HG02678 (cell line): ENCODE measurements around the gene FBXO34.
"Not testable (repeated sequence)": the region's sequence is repeated elsewhere in the genome, so short reads cannot be mapped to it uniquely, and the experiment has no call there.

Experiments used
- ATAC-seq: cut with Tn5 transposase; IDR thresholded peaks from one replicate; pipeline ENCODE4 v1.9.1; 2021; ENCODE audit warnings: mild to moderate bottlenecking, moderate library complexity; ENCODE audit not compliant: unreplicated experiment

Gene FBXO34

GRCh38 chr14:55373784-55374705 is 102.8 kb downstream of the FBXO34 start:
- ATAC-seq: no peak

GRCh38 chr14:55374771-55375170 is 103.5 kb downstream of the FBXO34 start:
- no peak for ATAC-seq

- no peak for ATAC-seq
These were observed 106.0 kb downstream of the FBXO34 start for GRCh38 chr14:55377236-55377635.

GRCh38 chr14:55381040-55381439 is 109.8 kb downstream of the FBXO34 start:
- no peak for ATAC-seq

GRCh38 chr14:55381561-55381960 is 110.3 kb downstream of the FBXO34 start:
- ATAC-seq: no peak

- ATAC-seq: no peak
These were observed 111.3 kb downstream of the FBXO34 start for GRCh38 chr14:55382483-55382882.

GRCh38 chr14:55383056-55383466 is 111.8 kb downstream of the FBXO34 start:
- ATAC-seq: not testable (repeated sequence)

- no peak for ATAC-seq
These were observed 112.4 kb downstream of the FBXO34 start for GRCh38 chr14:55383541-55384140.

GRCh38 chr14:55384536-55384935 is 113.3 kb downstream of the FBXO34 start:
- ATAC-seq: no peak

GRCh38 chr14:55386037-55386808 is 115.0 kb downstream of the FBXO34 start:
- no peak for ATAC-seq

GRCh38 chr14:55387121-55387520 is 115.9 kb downstream of the FBXO34 start:
- ATAC-seq: no peak

GRCh38 chr14:55388160-55388559 is 116.9 kb downstream of the FBXO34 start:
- ATAC-seq: no peak

GRCh38 chr14:55389330-55389729 is 118.1 kb downstream of the FBXO34 start:
- no peak for ATAC-seq

GRCh38 chr14:55398679-55399078 is 127.5 kb downstream of the FBXO34 start:
- no peak for ATAC-seq

GRCh38 chr14:55399183-55399582 is 128.0 kb downstream of the FBXO34 start:
- ATAC-seq: no peak

GRCh38 chr14:55399852-55400251 is 128.6 kb downstream of the FBXO34 start:
- no peak for ATAC-seq

- no peak for ATAC-seq
These were observed 130.5 kb downstream of the FBXO34 start for GRCh38 chr14:55401751-55402150.
